ENCODE data around the gene CNTNAP5. TPM values are rescaled to one million over a fixed set of nuclear protein-coding genes. Genes with fewer than 3 reads are reported as not detected.

CNTNAP5 gene
- total RNA-seq, 4 donors from 2014 or later = 0.20 to 1.4 (median 0.68) TPM; not detected in 1

DNA sequence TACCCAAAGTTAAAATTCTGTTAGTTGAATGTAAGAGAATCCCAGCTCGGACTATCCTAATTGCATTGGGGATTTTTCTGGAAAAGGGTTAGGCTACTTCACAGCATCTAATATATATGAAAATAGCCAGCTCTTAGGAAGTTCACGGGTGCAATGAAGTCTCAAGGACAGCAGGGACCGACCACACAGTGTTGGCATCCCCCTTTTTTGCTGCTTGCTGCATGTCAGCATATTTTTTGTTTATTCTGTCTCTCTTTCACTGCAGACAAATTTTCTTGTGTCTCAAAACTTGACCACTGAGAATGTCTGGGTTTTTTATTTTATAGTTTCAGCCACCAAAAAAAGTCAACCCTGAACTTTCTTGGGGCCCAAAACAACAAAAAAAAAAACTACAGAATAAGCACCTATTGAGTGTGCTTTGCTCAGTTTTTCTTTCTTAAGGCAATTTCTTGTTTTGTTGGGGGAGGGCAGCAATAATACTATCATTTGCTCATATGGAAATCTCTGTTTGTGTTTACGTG is 535.6 kb downstream of the CNTNAP5 start:
- H3K9me3 ChIP-seq = no peaks in the 10 kb centered on the region
- WGBS, 2 donors (ENCODE audit: low coverage in 1 of 2) = 57 to 76% methylated on average over 4 of the region's 4 CpGs
- no peak overlapping the region for H3K27ac ChIP-seq
- H3K4me3 ChIP-seq = no peak overlapping the region
- no peaks in the 10 kb centered on the region for H3K4me1 ChIP-seq
- TF ChIP-seq POLR2AphosphoS5 (IDR thresholded peaks at IDR 0.05) = no peak
- TF ChIP-seq EP300 (IDR thresholded peaks at IDR 0.05; ENCODE audit: low read depth) = no peak
- TF ChIP-seq POLR2A (IDR thresholded peaks at IDR 0.05) = no peak
- TF ChIP-seq, protein P1, sequence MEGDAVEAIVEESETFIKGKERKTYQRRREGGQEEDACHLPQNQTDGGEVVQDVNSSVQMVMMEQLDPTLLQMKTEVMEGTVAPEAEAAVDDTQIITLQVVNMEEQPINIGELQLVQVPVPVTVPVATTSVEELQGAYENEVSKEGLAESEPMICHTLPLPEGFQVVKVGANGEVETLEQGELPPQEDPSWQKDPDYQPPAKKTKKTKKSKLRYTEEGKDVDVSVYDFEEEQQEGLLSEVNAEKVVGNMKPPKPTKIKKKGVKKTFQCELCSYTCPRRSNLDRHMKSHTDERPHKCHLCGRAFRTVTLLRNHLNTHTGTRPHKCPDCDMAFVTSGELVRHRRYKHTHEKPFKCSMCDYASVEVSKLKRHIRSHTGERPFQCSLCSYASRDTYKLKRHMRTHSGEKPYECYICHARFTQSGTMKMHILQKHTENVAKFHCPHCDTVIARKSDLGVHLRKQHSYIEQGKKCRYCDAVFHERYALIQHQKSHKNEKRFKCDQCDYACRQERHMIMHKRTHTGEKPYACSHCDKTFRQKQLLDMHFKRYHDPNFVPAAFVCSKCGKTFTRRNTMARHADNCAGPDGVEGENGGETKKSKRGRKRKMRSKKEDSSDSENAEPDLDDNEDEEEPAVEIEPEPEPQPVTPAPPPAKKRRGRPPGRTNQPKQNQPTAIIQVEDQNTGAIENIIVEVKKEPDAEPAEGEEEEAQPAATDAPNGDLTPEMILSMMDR (IDR thresholded peaks at IDR 0.05) = no peak
- in situ Hi-C loops (cut with MboI; ENCODE audit: low pct_ligation_motif_present in 1 of 4, low pct_unique_long_range_greater_than_20kb in 1 of 4, low sequenced_read_pairs in 3 of 4) = no loop called here
- intact Hi-C loops (cut with DNase I; ENCODE audit: low total_unique reads) = no loop called here
- H3K36me3 ChIP-seq = no peaks in the 10 kb centered on the region
- DNase-seq = no peak
- no peaks in the 10 kb centered on the region for H3K27me3 ChIP-seq

- intact Hi-C loops (cut with DNase I; ENCODE audit: low total_unique reads) = no loop called here
- Histone ChIP-seq H3K9me3 (no peaks in the 10 kb centered on the region), H3K36me3 (no peaks in the 10 kb centered on the region), H3K4me1 (no peaks in the 10 kb centered on the region), H3K27ac (no peak overlapping the region), H3K4me3 (no peak overlapping the region), H3K27me3 (no peaks in the 10 kb centered on the region)
- DNase-seq = no peak
- in situ Hi-C loops (cut with MboI; ENCODE audit: low pct_ligation_motif_present in 1 of 4, low pct_unique_long_range_greater_than_20kb in 1 of 4, low sequenced_read_pairs in 3 of 4) = no loop called here
- 75 to 78% methylated on average over 2 of the region's 2 CpGs for WGBS, 2 donors (ENCODE audit: low coverage in 1 of 2)
- TF ChIP-seq, protein P1 (IDR thresholded peaks at IDR 0.05) = no peak
- no peak for TF ChIP-seq POLR2A (IDR thresholded peaks at IDR 0.05)
- TF ChIP-seq EP300 (IDR thresholded peaks at IDR 0.05; ENCODE audit: low read depth) = no peak
- TF ChIP-seq POLR2AphosphoS5 (IDR thresholded peaks at IDR 0.05) = no peak
Measured at GRCh38 chr2:124561486-124561885, 536.4 kb downstream of the CNTNAP5 start.

DNA sequence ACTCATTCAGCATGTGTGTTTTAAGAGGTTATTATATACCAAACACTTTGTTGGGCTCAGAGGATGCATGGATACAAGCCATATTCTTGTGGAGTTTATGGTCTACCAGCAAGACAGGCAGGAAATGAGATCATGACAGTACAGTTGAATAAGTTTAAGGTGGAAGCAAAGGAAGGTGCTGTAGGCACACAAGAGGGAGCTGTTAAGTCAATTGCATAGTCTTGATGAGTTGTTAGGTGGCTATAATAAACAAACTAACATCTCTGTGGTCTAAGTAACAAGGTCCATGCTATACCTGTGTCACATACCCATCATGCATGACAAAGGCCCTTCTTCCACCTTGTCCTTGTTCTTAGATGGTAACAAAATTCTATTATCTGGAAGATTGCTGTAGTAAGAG is 538.3 kb downstream of the CNTNAP5 start:
- Histone ChIP-seq H3K4me3 (no peak overlapping the region), H3K27ac (no peak overlapping the region), H3K9me3 (no peaks in the 10 kb centered on the region), H3K4me1 (no peaks in the 10 kb centered on the region), H3K27me3 (no peaks in the 10 kb centered on the region), H3K36me3 (no peaks in the 10 kb centered on the region)
- intact Hi-C loops (cut with DNase I; ENCODE audit: low total_unique reads) = no loop called here
- in situ Hi-C loops (cut with MboI; ENCODE audit: low pct_ligation_motif_present in 1 of 4, low pct_unique_long_range_greater_than_20kb in 1 of 4, low sequenced_read_pairs in 3 of 4) = no loop called here
- no peak for DNase-seq
- TF ChIP-seq EP300 (IDR thresholded peaks at IDR 0.05; ENCODE audit: low read depth) (no peak), POLR2A (IDR thresholded peaks at IDR 0.05) (no peak), POLR2AphosphoS5 (IDR thresholded peaks at IDR 0.05) (no peak)
- TF ChIP-seq, protein P1 (IDR thresholded peaks at IDR 0.05) = peak in 3 of 5 experiments; percentile 10 to 30 (median 14)

GRCh38 chr2:124566518-124566970 is 541.5 kb downstream of the CNTNAP5 start:
- Histone ChIP-seq H3K4me3 (no peak overlapping the region), H3K36me3 (no peaks in the 10 kb centered on the region), H3K27me3 (no peaks in the 10 kb centered on the region), H3K27ac (no peak overlapping the region), H3K4me1 (no peaks in the 10 kb centered on the region), H3K9me3 (no peaks in the 10 kb centered on the region)
- intact Hi-C loops (cut with DNase I; ENCODE audit: low total_unique reads) = no loop called here
- no peak for DNase-seq
- TF ChIP-seq POLR2AphosphoS5 (IDR thresholded peaks at IDR 0.05) = no peak
- TF ChIP-seq, protein P1 (IDR thresholded peaks at IDR 0.05) = no peak
- TF ChIP-seq POLR2A (IDR thresholded peaks at IDR 0.05) = no peak
- no peak for TF ChIP-seq EP300 (IDR thresholded peaks at IDR 0.05; ENCODE audit: low read depth)
- in situ Hi-C loops (cut with MboI; ENCODE audit: low pct_ligation_motif_present in 1 of 4, low pct_unique_long_range_greater_than_20kb in 1 of 4, low sequenced_read_pairs in 3 of 4) = no loop called here
